SK-N-SH (cell line): ENCODE results near the gene KLHDC10. TPM values are rescaled to one million over a fixed set of nuclear protein-coding genes. Genes with fewer than 3 reads are reported as not detected.

ENCODE experiments used
- CTCF ChIA-PET: fragments of 300-600, 350-600 bp; formaldehyde crosslinking; extraction: SDS; loops from one replicate; lab custom pipeline; 2021; lab: Yijun Ruan, JAX
- POLR2A ChIA-PET: fragments of 350-600 bp; sonication (Branson Sonifier 250); formaldehyde crosslinking; extraction: SDS; loops from one replicate; lab custom pipeline; 2020; ENCODE audit warnings: antibody characterized with exemption, inconsistent platforms; lab: Yijun Ruan, JAX
- DNase-seq: peaks from one replicate; pipeline ENCODE4 v3.0.0; 2012
- H2AFZ ChIP-seq: fragments of 200-600 bp; sonication (generic); 2 replicates; pipeline ENCODE4 v1.8.1; 2016; ENCODE audit warnings: antibody characterized with exemption, mild to moderate bottlenecking, low read depth
- H3F3A ChIP-seq: fragments of 200-600 bp; sonication (generic); replicated peaks from 2 replicates; pipeline ENCODE3; 2016; ENCODE audit warnings: antibody characterized with exemption, mild to moderate bottlenecking; ENCODE audit not compliant: insufficient read depth
- H3K27ac ChIP-seq, 2 experiments: fragments of 200-500 bp in 1 of 2; fragments of 200-600 bp in 1 of 2; sonication (Bioruptor generic) in 1 of 2; sonication (generic), shearing (Covaris generic) in 1 of 2; 2 replicates each; pipeline versions ENCODE4 v1.5.1 to v1.6.1; 2014 to 2016; ENCODE audit warnings: low read depth in 2 of 2, inconsistent platforms in 1 of 2, low read length in 1 of 2, mild to moderate bottlenecking in 1 of 2, mixed read lengths in 1 of 2
- H3K27me3 ChIP-seq: fragments of 200-600 bp; sonication (generic), shearing (Covaris generic); 2 replicates; pipeline ENCODE4 v1.6.1; 2016; ENCODE audit warnings: mixed run types; ENCODE audit not compliant: insufficient read depth
- H3K36me3 ChIP-seq, 2 experiments: fragments of 200-500 bp in 1 of 2; fragments of 200-600 bp in 1 of 2; sonication (Bioruptor generic) in 1 of 2; sonication (generic) in 1 of 2; replicated peaks in 1 of 2; 2 replicates each; pipeline versions ENCODE3 to v1.5.1; 2014 to 2016; ENCODE audit warnings: low read length in 1 of 2, mild to moderate bottlenecking in 1 of 2; ENCODE audit not compliant: insufficient read depth in 2 of 2, control insufficient read depth in 1 of 2
- H3K4me1 ChIP-seq, 2 experiments: fragments of 200-500 bp in 1 of 2; fragments of 200-600 bp in 1 of 2; sonication (Bioruptor generic) in 1 of 2; sonication (generic), shearing (Covaris generic) in 1 of 2; 2 replicates each; pipeline versions ENCODE4 v1.5.1 to v1.6.1; 2014 to 2016; ENCODE audit warnings: low read depth in 1 of 2, low read length in 1 of 2, mixed run types in 1 of 2; ENCODE audit not compliant: insufficient read depth in 2 of 2, control insufficient read depth in 1 of 2
- H3K4me2 ChIP-seq: fragments of 200-600 bp; sonication (generic), shearing (Covaris generic); 2 replicates; pipeline ENCODE4 v1.6.1; 2017; ENCODE audit warnings: mixed run types
- H3K4me3 ChIP-seq, 2 experiments: fragments of 200-500 bp in 1 of 2; fragments of 200-600 bp in 1 of 2; sonication (Bioruptor generic) in 1 of 2; sonication (generic), shearing (Covaris generic) in 1 of 2; 2 replicates each; pipeline versions ENCODE4 v1.5.1 to v1.8.1; 2014 to 2016; ENCODE audit warnings: low read depth in 2 of 2, inconsistent platforms in 1 of 2, low read length in 1 of 2, mild to moderate bottlenecking in 1 of 2, mixed read lengths in 1 of 2, moderate library complexity in 1 of 2
- H3K79me2 ChIP-seq: fragments of 200-600 bp; sonication (generic); 2 replicates; pipeline ENCODE4 v1.8.1; 2017; ENCODE audit warnings: mild to moderate bottlenecking; ENCODE audit not compliant: insufficient read depth
- H3K9ac ChIP-seq: fragments of 200-600 bp; sonication (generic); 2 replicates; pipeline ENCODE4 v1.6.1; 2017; ENCODE audit warnings: mixed run types
- H3K9me2 ChIP-seq: fragments of 200-600 bp; sonication (generic); 2 replicates; pipeline ENCODE4 v1.6.1; 2017; ENCODE audit warnings: mixed run types
- H3K9me3 ChIP-seq: fragments of 200-600 bp; sonication (generic); 2 replicates; pipeline ENCODE4 v1.6.1; 2017; ENCODE audit warnings: mixed run types, mild to moderate bottlenecking, moderate library complexity
- H4K20me1 ChIP-seq: fragments of 200-600 bp; sonication (generic); 2 replicates; pipeline ENCODE4 v1.6.1; 2017; ENCODE audit warnings: mild to moderate bottlenecking, mixed run types; ENCODE audit not compliant: insufficient read depth
- EP300 ChIP-seq, 2 experiments: IDR thresholded peaks; 2 replicates each; pipeline versions ENCODE4 v1.4.0 to v1.6.1; 2012; ENCODE audit warnings: borderline replicate concordance in 1 of 2, low read depth in 1 of 2, low read length in 1 of 2
- FOXM1 ChIP-seq: IDR thresholded peaks from 2 replicates; pipeline ENCODE4 v1.4.0; 2012; ENCODE audit warnings: low read depth, mild to moderate bottlenecking
- GATA2 ChIP-seq: sonication (generic); formaldehyde crosslinking; IDR thresholded peaks from 2 replicates; pipeline ENCODE4 v1.5.0; 2020; ENCODE audit warnings: mild to moderate bottlenecking, missing genetic modification reagents
- MEF2A ChIP-seq: IDR thresholded peaks from 2 replicates; pipeline ENCODE4 v1.4.0; 2012; ENCODE audit warnings: low read depth, borderline replicate concordance
- MXI1 ChIP-seq: IDR thresholded peaks from 2 replicates; pipeline ENCODE4 v1.6.1; 2012; ENCODE audit warnings: mild to moderate bottlenecking, low read depth, low read length, improper control_type of control experiment
- RAD21 ChIP-seq: IDR thresholded peaks from 2 replicates; pipeline ENCODE4 v1.6.1; 2012; ENCODE audit warnings: mild to moderate bottlenecking, low read length
- SIN3A ChIP-seq: IDR thresholded peaks from 2 replicates; pipeline ENCODE4 v1.6.1; 2012; ENCODE audit warnings: low read depth, mild to moderate bottlenecking, low read length, moderate library complexity, borderline replicate concordance
- TAF1 ChIP-seq: IDR thresholded peaks from 2 replicates; pipeline ENCODE4 v1.6.1; 2012; ENCODE audit warnings: low read depth, mild to moderate bottlenecking, low read length, moderate library complexity, borderline replicate concordance
- TCF12 ChIP-seq: IDR thresholded peaks from 2 replicates; pipeline ENCODE4 v1.4.0; 2012
- YY1 ChIP-seq: IDR thresholded peaks from 2 replicates; pipeline ENCODE4 v1.4.0; 2012; ENCODE audit warnings: low read depth, mild to moderate bottlenecking
- WGBS: methylation state at CpG from one replicate; pipeline ENCODE4 v1.1.6; 2017; ENCODE audit warnings: low lambda C conversion rate; 5-methylcytosine and 5-hydroxymethylcytosine counted together
- polyA plus RNA-seq, 3 experiments: library from polyadenylated mRNA; depleted of rRNA; stranded (reverse); fragments of >200 nt; gene quantifications; 2 replicates each; pipeline ENCODE4 v1.2.3, GENCODE V29; 2012
- TF ChIP-seq, protein P1 (sequence below): IDR thresholded peaks from 2 replicates; pipeline ENCODE4 v1.4.0; 2012; ENCODE audit warnings: low read depth
- TF ChIP-seq, protein P2 (sequence below): IDR thresholded peaks from 2 replicates; pipeline ENCODE4 v1.4.0; 2012; ENCODE audit warnings: low read depth, borderline replicate concordance
- TF ChIP-seq, protein P3 (sequence below): fragments of 150-350 bp; IDR thresholded peaks from 2 replicates; pipeline ENCODE4 v1.6.1; 2016; ENCODE audit warnings: mild to moderate bottlenecking, low read depth, low read length
- TF ChIP-seq, protein P4 (sequence below): IDR thresholded peaks from 2 replicates; pipeline ENCODE4 v1.6.1; 2012; ENCODE audit warnings: mild to moderate bottlenecking, low read depth, low read length, moderate library complexity

Gene KLHDC10
- polyA plus RNA-seq, 1 of the 3 experiments (the other 2 are of a cell fraction), result 15.9 TPM

DNA sequence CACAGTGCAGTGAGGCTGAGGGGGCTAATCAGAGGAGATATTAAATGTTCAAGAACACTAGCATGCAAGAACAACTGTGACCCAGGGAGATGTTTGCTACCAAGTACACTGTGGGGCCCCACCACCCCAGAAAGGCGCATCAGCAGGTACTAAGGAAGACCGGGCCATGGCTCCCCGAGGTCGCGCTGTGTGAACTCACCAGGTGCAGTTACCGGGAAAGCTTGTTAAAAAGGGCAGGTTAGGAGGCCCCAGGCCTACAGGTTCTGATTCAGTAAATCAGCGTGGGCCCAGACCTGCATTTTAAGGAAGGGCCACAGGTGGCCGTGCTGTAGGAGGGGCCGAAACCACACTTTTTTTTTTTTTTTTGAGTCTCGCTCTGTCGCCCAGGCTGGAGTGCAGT is 80.3 kb downstream of the KLHDC10 start:
- CTCF ChIA-PET, result no interaction called here

More for the DNA sequence above, 80.3 kb downstream of the KLHDC10 start:
- no peak for DNase-seq
- H3K9ac ChIP-seq, result no peak overlapping the region
- H3K27me3 ChIP-seq, result no peaks in the 10 kb centered on the region
- no peak overlapping the region for H3K4me2 ChIP-seq
- no peaks in the 10 kb centered on the region for H3K9me3 ChIP-seq
- H3K27ac ChIP-seq, result no peak overlapping the region
- H3K4me1 ChIP-seq, result peaks cover 0 to 16% of the 10 kb centered on the region in 2 experiments; a peak in 1 of 4 replicates
- POLR2A ChIA-PET, result interaction anchor here (0.7 kb wide), 1 partner anchor 9 kb away, joined by 3 read pairs; no protein-coding TSS in a partner anchor
- no peak overlapping the region for H3K4me3 ChIP-seq
- WGBS, result over 99% methylated on average over 11 of the region's 11 CpGs
- H2AFZ ChIP-seq, result no peak overlapping the region
- H3K36me3 ChIP-seq, result no peaks in the 10 kb centered on the region
- TF ChIP-seq FOXM1 (no peak), MXI1 (no peak), YY1 (no peak), TCF12 (no peak), SIN3A (no peak), RAD21 (no peak), EP300 (IDR thresholded peaks at IDR 0.05; ENCODE audit: borderline replicate concordance in 1 of 2, low read depth in 1 of 2, low read length in 1 of 2) (no peak), MEF2A (no peak), TAF1 (no peak), GATA2 (CRISPR knock-in tag) (no peak)
- TF ChIP-seq, protein P1, sequence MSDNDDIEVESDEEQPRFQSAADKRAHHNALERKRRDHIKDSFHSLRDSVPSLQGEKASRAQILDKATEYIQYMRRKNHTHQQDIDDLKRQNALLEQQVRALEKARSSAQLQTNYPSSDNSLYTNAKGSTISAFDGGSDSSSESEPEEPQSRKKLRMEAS, result no peak
- TF ChIP-seq, protein P2, sequence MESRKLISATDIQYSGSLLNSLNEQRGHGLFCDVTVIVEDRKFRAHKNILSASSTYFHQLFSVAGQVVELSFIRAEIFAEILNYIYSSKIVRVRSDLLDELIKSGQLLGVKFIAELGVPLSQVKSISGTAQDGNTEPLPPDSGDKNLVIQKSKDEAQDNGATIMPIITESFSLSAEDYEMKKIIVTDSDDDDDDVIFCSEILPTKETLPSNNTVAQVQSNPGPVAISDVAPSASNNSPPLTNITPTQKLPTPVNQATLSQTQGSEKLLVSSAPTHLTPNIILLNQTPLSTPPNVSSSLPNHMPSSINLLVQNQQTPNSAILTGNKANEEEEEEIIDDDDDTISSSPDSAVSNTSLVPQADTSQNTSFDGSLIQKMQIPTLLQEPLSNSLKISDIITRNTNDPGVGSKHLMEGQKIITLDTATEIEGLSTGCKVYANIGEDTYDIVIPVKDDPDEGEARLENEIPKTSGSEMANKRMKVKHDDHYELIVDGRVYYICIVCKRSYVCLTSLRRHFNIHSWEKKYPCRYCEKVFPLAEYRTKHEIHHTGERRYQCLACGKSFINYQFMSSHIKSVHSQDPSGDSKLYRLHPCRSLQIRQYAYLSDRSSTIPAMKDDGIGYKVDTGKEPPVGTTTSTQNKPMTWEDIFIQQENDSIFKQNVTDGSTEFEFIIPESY, result no peak
- TF ChIP-seq, protein P3, sequence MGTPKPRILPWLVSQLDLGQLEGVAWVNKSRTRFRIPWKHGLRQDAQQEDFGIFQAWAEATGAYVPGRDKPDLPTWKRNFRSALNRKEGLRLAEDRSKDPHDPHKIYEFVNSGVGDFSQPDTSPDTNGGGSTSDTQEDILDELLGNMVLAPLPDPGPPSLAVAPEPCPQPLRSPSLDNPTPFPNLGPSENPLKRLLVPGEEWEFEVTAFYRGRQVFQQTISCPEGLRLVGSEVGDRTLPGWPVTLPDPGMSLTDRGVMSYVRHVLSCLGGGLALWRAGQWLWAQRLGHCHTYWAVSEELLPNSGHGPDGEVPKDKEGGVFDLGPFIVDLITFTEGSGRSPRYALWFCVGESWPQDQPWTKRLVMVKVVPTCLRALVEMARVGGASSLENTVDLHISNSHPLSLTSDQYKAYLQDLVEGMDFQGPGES, result no peak
- TF ChIP-seq, protein P4, sequence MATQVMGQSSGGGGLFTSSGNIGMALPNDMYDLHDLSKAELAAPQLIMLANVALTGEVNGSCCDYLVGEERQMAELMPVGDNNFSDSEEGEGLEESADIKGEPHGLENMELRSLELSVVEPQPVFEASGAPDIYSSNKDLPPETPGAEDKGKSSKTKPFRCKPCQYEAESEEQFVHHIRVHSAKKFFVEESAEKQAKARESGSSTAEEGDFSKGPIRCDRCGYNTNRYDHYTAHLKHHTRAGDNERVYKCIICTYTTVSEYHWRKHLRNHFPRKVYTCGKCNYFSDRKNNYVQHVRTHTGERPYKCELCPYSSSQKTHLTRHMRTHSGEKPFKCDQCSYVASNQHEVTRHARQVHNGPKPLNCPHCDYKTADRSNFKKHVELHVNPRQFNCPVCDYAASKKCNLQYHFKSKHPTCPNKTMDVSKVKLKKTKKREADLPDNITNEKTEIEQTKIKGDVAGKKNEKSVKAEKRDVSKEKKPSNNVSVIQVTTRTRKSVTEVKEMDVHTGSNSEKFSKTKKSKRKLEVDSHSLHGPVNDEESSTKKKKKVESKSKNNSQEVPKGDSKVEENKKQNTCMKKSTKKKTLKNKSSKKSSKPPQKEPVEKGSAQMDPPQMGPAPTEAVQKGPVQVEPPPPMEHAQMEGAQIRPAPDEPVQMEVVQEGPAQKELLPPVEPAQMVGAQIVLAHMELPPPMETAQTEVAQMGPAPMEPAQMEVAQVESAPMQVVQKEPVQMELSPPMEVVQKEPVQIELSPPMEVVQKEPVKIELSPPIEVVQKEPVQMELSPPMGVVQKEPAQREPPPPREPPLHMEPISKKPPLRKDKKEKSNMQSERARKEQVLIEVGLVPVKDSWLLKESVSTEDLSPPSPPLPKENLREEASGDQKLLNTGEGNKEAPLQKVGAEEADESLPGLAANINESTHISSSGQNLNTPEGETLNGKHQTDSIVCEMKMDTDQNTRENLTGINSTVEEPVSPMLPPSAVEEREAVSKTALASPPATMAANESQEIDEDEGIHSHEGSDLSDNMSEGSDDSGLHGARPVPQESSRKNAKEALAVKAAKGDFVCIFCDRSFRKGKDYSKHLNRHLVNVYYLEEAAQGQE, result no peak
- H4K20me1 ChIP-seq, result no peaks in the 10 kb centered on the region
- H3K79me2 ChIP-seq, result no peaks in the 10 kb centered on the region
- H3F3A ChIP-seq, result peaks cover 8% of the 10 kb centered on the region
- no peaks in the 10 kb centered on the region for H3K9me2 ChIP-seq
